H1 (cell line): ENCODE results near the gene FIG4.

Experiments
- CHD2 ChIP-seq: IDR thresholded peaks from 2 replicates; pipeline ENCODE4 v1.6.1; 2012; ENCODE audit warnings: low read length, improper control_type of control experiment
- EGR1 ChIP-seq: IDR thresholded peaks from 2 replicates; pipeline ENCODE4 v1.6.1; 2011; ENCODE audit warnings: low read depth, low read length, borderline replicate concordance
- EP300 ChIP-seq, 2 experiments: IDR thresholded peaks; 1 replicate in 1 of 2; 2 replicates in 1 of 2; pipeline ENCODE4 v1.6.1; 2011 to 2012; ENCODE audit warnings: low read depth in 2 of 2, low read length in 2 of 2, mild to moderate bottlenecking in 2 of 2, borderline replicate concordance in 1 of 2, inconsistent platforms in 1 of 2, moderate library complexity in 1 of 2
- EZH2 ChIP-seq: fragments of 200-600 bp; sonication (generic); IDR thresholded peaks from 2 replicates; pipeline ENCODE4 v1.7.1; 2012; ENCODE audit warnings: low read depth, mild to moderate bottlenecking, moderate library complexity, low read length, inconsistent platforms; ENCODE audit not compliant: severe bottlenecking
- HDAC6 ChIP-seq: IDR thresholded peaks from one replicate; pipeline ENCODE4 v1.7.1; 2012; ENCODE audit warnings: low read depth, mild to moderate bottlenecking, inconsistent platforms, low read length, moderate library complexity
- SP1 ChIP-seq: IDR thresholded peaks from 2 replicates; pipeline ENCODE4 v1.6.1; 2011; ENCODE audit warnings: low read depth, low read length
- SP2 ChIP-seq: IDR thresholded peaks from 2 replicates; pipeline ENCODE4 v1.6.1; 2012; ENCODE audit warnings: mild to moderate bottlenecking, low read length, inconsistent platforms
- TAF1 ChIP-seq: IDR thresholded peaks from 2 replicates; pipeline ENCODE4 v1.6.1; 2011; ENCODE audit warnings: mild to moderate bottlenecking, low read depth, low read length
- TF ChIP-seq, protein P1 (sequence below), 3 experiments: IDR thresholded peaks; 1 replicate in 2 of 3; 2 replicates in 1 of 3; pipeline versions ENCODE4 v1.5.1 to v1.6.1; 2011; ENCODE audit warnings: low read length in 3 of 3, mild to moderate bottlenecking in 3 of 3, inconsistent platforms in 2 of 3, low read depth in 1 of 3, moderate library complexity in 1 of 3; ENCODE audit not compliant: insufficient read depth in 1 of 3; ENCODE audit errors: control extremely low read depth in 1 of 3
- TF ChIP-seq, protein P2 (sequence below): IDR thresholded peaks from 2 replicates; pipeline ENCODE4 v1.6.1; 2011; ENCODE audit warnings: low read length, improper control_type of control experiment

GRCh38 chr6:109686566-109687265, 4.4 kb upstream of the FIG4 start:
- TF ChIP-seq EZH2, result no peak
- TF ChIP-seq, protein P1, sequence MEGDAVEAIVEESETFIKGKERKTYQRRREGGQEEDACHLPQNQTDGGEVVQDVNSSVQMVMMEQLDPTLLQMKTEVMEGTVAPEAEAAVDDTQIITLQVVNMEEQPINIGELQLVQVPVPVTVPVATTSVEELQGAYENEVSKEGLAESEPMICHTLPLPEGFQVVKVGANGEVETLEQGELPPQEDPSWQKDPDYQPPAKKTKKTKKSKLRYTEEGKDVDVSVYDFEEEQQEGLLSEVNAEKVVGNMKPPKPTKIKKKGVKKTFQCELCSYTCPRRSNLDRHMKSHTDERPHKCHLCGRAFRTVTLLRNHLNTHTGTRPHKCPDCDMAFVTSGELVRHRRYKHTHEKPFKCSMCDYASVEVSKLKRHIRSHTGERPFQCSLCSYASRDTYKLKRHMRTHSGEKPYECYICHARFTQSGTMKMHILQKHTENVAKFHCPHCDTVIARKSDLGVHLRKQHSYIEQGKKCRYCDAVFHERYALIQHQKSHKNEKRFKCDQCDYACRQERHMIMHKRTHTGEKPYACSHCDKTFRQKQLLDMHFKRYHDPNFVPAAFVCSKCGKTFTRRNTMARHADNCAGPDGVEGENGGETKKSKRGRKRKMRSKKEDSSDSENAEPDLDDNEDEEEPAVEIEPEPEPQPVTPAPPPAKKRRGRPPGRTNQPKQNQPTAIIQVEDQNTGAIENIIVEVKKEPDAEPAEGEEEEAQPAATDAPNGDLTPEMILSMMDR (IDR thresholded peaks at IDR 0.05; ENCODE audit: control extremely low read depth in 1 of 3, insufficient read depth in 1 of 3, low read depth in 1 of 3, low read length in 3 of 3), result no peak
- no peak for TF ChIP-seq EGR1
- no peak for TF ChIP-seq TAF1
- no peak for TF ChIP-seq EP300 (IDR thresholded peaks at IDR 0.05; ENCODE audit: borderline replicate concordance in 1 of 2, low read depth in 2 of 2, low read length in 2 of 2)
- no peak for TF ChIP-seq HDAC6
- no peak for TF ChIP-seq SP2
- no peak for TF ChIP-seq SP1
- TF ChIP-seq CHD2, result no peak
- TF ChIP-seq, protein P2, sequence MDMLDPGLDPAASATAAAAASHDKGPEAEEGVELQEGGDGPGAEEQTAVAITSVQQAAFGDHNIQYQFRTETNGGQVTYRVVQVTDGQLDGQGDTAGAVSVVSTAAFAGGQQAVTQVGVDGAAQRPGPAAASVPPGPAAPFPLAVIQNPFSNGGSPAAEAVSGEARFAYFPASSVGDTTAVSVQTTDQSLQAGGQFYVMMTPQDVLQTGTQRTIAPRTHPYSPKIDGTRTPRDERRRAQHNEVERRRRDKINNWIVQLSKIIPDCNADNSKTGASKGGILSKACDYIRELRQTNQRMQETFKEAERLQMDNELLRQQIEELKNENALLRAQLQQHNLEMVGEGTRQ, result no peak
